GM21737 (cell line): Measurements from ENCODE around the gene MZF1.

ENCODE experiments used
- ATAC-seq: cut with Tn5 transposase; IDR thresholded peaks from one replicate; pipeline ENCODE4 v1.9.1; 2021; ENCODE audit warnings: mild to moderate bottlenecking, moderate library complexity; ENCODE audit not compliant: unreplicated experiment

The MZF1 gene

DNA sequence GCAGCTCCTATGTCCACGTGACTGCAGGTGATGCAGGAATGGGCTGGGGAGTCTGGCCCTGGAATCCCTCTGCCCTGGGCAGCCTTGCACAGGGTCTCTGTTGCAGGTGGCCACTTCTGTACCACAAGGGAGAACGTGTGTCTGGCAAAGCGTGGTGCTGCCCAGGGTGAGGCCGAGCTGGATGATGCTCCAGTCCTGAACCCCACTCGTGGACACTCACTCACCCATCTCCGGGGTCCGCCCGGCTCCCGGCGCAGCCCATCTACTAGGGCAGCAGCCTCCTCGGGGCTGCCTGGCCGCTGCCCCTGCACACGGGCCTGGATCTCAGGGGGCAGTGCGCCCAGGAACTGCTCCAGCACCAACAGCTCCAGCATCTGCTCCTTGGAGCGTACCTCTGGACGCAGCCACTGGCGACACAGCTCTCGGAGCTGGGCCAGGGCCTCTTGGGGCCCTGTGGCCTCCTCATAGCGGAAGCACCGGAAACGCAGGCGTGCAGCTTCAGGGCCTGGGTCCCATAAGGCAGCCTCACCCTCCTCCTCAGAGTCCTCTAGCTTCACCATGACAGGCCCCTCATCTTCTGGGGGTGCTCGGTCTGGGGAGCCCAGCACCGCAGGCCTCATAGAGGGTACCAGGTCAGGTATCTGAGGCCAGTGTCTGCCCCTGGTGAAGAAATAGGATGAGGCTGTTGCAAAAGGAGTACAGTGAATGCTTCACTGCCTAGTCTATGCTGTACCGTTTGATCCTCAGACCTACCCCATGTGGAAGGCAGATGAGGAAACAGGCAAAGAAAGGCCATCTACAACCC, 2.2 kb downstream of the MZF1 start:
- ATAC-seq = no peak

DNA sequence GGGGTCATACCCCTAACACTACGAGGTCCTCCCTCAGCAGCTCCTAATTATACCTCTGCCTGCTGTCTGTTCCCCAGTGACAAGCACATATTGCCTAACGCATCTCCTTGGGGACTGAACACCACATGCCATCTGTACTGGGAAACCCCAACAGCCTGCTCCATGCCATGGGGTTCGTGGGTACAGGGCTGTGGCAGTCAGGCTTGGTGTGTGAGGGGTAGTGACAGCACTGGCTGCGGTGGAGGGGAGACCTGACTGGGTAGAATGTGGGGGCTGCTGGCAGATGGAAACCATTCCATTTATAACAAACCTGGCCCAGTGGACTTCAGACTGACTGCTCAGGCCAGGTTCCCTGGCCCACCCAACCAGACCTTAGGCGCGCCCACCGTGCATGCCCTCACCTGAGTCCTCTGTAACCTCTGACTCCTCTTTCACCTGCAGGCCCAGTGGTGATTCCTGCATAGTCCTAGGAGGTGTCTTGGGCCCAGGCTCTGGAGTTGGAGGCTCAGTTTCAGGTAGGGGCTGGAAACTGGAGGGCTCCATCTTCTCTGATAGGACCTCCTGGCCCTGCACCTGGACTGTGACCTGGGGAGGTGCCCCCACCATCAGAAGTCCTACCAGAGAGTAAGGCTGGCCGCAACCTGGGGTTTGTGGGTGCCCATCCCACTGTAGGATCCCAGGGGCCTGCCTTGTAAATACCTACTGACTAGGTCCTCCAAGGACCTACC, 3.0 kb downstream of the MZF1 start:
- no peak for ATAC-seq

DNA sequence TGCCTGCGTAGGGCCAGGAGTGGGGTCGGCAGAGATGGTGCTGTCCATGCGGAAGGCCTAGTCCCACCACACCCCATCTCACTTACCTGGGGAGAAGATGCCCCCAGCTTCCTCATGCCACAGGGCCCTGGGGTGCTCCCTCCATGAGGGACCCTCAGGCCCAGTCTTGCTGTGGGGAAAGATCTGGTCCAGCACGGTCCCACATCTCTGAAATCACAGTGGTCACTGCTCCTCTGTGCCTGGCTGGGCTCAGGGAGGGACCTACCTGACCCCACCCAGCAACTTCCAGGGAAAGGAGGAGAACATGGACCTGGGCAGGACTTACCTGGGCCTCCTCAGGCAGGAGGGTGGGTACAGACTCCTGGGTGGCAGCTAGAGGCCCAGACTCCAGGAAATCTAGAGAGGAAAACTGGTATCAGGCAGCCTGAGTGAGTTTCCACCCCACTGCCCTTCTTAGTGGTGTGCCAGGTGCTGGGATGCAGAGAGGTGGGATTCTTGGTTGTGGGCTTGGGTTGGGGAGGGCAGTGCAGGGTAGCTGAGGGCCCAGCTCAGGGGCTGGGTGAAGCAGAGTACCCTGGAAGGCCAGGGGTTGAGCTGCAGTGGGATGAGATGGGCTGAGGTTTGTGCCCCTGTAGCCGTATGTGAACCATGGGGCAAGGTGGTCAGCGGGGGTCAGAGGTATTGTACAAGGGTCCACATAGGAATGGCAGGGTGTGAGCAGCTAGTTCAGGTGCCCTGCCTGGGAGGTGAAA, 3.8 kb downstream of the MZF1 start:
- no peak for ATAC-seq

DNA sequence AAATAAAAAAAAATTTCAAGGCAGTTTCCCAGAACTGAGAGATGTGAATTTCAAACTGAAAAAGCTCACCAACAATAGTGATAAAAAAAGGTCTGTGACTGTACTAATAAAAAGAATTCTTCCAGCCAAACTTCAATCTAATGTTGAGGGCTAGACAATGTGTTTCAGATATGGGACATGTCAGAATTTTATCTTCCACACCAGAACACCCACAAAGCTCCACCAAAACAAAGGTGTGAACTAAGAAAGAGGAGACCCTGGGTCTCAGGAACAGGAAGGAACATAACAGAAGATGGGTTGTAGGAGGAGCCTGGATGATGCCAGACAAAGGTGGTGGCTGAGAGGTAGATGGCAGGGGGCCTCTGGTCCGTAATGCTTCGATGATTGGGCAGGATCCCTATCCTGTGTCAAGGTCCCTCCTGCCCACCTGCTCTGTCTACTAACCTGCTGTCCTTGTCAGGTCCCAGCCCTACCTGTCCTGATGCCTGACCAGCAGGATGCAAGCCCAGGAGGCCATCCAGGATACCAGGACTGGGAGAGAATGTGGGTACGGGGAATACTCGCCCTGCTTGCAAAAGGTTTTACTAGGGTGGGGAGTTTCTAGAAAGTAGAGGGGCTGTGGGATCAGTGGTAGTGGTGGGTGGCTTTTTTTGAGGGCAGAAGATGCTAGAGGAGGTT, 4.5 kb downstream of the MZF1 start:
- no peak for ATAC-seq

DNA sequence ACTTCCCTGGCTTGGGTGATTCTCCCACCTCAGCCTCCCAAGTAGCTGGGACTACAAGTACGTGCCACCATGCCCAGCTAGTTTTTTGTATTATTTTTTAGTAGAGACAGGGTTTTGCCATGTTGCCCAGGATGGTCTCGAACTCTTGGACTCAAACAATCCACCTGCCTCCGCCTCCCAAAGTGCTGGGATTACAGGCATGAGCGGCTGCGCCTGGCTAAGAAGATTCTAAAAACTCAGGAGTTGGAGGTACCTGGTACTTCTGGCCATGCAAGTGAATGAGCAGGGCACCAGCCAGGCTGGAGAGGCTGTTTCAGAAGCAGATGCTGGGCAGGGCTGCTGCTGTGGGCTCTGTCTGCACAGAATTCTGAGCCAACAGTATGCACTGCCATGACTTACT, 6.1 kb downstream of the MZF1 start:
- ATAC-seq = no peak

DNA sequence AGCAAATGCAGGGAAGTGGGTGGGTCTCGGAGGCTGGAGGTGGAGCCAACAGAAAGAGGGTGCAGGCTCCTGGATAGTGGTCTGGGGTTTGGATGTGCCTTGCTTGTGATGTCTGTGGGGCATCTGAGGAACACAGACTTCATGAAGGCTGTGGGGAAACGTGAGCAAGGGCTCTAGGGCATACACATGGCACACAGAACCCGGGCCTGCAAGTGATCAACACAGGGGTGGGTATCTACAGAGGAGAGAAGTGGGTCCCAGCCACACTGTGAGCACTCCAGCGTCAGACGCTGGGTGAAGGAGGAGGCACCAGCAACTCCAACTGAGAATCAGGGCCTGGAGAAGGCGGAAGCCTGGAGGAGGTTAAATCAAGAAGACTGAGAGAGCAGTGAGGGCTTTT, 9.3 kb downstream of the MZF1 start:
- ATAC-seq = no peak

DNA sequence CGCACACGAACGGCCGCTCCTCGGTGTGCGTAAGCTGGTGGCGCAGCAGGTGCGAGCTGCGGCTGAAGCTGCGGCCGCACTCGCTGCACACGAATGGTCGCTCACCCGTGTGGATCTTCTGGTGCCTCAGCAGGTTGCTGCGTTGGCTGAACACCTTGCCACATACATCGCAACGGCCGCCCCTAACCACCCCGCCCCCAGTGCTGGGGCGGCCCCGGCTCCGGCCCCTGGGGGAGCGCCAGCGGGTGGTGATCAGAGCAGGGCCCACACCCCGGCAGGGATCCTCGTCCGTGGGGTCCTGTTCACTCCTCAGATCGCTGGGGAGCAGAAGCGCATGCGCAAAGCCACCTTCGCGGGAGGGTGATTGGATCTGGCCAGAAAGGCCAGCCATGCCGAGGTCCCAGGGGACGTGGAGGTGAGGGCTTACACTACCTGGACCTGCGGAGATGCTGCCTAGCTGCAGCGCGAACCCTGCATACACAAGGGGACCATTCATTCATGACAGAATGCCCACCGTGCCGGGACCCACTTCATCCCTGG, 10.0 kb downstream of the MZF1 start:
- ATAC-seq = no peak

DNA sequence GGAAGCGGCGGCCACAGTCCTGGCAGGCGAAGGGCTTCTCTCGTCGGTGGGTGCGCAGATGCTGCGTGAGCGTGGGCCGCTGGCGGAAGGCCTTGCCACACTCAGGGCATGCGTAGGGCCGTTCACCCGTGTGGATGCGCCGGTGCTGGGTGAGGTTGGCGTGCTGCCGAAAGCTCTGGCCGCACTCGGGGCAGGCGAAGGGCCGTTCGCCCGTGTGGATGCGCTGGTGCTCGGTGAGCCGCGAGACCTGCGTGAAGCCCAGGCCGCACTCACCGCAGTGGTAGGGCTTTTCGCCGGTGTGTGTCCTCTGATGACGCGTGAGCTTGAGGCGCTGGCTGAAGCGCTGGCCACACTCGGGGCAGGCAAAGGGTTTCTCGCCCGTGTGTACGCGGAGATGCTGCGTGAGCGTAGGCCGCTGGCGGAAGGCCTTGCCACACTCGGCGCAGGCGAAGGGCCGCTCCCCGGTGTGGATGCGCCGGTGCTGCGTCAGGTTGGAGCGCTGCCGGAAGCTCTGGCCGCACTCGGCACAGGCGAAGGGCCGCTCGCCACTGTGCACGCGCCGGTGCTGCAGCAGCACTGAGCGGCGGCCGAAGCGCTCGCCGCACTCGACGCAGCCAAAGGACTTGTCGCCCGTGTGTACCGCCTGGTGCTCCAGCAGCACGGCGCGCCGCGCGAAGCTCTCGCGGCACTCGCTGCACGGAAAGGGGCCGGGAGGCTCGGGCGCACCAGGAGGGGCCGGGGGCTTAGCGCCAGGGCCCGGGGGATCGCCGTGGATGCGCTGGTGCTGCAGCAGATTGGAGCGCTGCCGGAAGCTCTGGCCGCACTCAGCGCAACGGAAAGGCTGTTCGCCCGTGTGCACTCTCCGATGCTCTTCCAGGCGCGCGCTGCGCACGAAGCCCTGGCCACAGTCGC, 10.8 kb downstream of the MZF1 start:
- no peak for ATAC-seq

DNA sequence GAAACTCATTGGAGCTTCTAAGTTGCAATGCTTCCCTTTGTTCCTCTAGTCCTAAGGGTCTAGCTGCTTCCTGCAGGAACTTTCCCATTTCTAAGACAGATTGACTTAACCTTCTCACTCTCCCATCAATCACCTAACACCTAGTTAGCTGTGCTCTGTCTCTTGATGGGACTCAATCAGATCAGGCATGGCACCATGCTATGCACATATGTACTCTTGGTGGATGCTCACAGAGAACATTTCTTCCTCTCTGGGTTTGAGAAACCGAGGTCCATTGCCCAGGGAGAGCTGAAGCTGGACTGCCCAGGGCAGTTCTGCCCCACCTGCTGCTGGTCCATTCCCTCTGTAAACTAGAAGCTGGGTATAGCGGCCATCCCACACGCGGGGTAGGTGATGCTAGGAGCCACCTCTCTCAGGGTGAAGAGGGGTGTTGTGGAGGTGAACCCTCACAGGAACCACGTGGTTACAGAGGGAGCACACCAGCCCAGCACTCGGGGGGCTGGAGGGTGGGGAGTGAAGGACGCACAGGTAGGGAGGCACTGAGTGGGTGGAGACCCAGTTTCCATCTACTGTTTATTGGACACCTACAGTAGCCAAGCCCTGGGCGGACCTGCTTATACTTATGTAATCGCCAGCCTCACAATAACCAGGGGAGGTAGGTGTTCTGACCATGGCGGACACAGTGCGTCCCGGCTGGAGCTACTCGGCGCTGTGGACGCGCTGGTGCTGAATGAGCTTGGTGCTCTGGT, 11.6 kb downstream of the MZF1 start:
- ATAC-seq = no peak

DNA sequence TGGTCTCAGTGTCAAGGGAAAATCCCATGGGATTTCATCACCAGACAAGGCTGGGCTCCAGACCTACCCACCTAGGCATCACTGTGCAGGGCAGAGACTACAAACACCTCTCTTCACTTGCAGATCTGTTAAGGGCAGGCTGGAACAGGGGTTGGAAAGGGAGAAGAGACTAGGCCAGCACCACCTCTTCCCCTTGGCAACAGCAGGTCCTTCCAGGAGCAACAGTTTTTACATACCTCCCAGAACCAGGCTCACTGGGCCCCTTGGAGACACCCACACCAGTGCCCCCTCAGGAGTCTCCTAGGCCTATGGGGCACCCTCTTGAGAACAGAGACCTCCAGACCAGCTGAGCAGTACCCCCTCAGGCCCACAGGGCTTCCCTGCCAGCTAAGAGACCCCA, 12.2 kb downstream of the MZF1 start:
- ATAC-seq = no peak

DNA sequence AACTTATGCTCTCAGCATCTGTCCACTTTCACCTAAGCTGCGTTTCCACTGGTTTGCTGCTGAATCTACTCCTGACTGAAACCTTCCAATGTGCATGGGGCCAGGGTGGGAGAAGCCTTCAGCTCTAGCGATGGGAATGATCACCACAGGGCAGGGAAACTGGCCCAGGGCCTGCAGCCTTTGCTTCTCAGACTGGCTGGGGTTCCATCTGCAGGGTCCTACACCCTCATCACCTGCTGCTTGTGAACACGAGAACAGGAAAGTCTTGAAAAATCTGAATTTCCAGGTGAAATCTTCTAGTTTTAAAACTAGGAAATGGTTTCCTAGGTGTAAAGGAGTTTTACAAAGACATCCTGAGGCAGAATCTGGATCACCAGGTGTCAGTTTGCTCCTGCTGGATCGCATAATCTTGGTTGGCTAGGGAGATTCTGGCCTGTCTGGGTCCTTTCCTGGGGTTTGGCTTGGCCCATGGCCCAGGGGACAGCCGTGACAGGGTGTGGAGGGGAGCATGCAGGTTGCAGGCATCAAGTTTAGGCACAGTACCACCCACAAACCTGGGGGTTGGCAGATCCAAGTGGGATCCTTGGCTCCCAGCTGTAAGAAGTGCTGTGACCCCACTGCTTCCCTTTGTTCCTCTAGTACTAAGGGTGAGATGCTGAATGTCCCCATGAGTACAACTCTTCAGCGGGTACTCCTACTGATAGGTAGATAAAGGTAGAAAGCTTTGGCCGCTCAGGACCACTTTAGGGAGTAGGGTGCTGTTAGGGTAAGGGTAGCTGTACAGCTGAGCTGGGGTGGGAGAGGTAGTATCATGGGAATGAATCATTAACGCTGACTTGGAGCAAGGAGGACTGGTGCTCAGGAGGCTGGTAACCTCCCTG, 12.9 kb downstream of the MZF1 start:
- ATAC-seq = no peak

DNA sequence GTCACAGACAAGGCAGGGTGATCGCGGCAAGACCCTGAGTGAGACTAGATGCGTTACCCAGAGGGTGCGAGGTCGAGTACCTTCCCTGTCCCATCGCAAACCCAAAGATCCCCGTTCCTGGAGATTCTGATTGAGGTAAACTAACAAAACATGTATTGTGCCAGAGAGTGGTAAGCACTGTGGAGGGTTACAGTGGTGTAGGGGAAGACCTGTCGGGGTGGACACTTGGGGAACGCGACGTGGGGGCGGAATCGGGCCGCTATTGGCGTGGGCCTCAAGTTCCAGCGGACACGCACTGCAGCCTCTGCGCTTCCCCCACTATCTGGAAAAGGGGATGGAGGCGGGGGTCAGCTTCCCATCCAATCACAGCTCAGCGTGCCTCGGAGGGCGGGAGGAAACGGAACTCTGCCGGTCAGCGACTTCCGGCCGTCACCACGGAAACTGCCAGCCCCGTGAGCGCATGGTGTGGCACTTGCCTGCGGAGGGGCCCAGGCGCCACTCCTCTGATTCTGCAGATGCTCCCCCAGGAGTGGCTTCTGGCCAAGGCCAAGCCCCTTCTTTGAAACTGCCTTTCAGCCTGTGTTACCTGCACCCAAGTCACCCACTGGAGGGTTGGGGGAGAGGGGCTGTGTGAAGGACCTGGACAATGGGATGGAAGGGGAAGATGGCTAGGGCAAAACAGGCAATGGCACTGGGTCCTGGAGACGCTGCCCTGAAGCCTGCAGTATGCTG, 13.7 kb downstream of the MZF1 start:
- no peak for ATAC-seq

DNA sequence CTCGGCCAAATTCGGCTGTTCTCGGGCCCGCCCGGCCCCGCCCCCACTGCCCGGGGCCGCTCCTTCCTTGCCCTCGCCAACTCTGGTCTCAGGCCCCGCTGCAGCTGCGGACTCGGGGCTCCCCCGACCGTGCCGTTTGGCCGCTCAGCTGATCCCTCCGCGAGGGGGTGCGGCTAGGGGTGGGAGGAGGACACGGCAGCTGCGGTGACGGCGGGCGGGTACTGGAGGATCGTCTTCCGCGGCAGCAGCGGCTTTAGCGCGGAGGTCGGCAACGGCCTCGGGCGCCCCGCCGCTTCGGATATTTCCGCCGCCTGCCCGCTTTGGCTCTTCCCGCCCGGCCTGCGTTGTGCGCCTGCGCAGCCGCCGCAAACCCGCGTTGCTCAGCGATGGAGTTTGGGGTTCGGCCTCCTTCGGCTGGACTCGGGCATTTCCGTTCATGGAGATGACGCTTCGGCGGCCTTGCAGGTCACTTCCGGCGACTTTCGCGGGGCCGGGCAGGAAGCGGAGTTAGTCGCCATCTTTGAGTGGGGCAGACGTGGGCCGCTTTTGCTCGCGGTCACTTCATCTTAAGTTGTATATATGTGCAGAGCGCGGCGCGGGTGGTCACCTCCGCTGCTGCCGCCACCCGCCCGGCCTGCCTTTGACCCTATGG, 14.4 kb downstream of the MZF1 start:
- peak; percentile 55 for ATAC-seq

DNA sequence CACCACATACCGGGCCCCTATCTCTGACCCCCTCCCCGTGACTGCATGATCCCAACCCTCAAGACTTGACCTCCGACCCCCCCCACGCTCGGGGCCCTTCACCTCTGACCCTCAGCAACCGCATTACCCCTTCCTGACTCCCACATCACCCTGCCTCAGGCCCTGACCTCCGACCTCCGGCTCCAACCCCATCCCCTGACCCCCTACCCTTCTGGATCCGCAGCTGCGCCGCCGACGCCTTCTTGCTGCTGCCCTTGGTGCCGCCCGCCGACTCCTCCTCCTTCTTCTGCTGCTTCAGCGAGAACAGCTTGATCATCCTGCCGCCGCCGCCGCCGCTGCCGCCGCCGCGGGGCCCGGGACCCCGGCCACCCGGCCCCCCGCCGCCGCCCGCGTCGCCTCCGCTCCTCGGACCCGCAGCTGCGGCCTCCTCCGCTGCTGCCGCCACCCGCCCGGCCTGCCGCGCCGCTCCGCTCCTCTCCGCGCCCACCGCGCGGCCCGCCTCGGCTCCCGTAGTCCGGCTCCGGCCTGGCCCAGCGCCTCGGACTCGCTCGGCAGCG, 15.0 kb downstream of the MZF1 start, which contains the start of gene UBE2M:
Gene UBE2M (minus strand): TSS at position 546 of the 557 bp plus-strand sequence. CDS start 230 bp downstream, at position 316.
- peak; percentile 0 for ATAC-seq

DNA sequence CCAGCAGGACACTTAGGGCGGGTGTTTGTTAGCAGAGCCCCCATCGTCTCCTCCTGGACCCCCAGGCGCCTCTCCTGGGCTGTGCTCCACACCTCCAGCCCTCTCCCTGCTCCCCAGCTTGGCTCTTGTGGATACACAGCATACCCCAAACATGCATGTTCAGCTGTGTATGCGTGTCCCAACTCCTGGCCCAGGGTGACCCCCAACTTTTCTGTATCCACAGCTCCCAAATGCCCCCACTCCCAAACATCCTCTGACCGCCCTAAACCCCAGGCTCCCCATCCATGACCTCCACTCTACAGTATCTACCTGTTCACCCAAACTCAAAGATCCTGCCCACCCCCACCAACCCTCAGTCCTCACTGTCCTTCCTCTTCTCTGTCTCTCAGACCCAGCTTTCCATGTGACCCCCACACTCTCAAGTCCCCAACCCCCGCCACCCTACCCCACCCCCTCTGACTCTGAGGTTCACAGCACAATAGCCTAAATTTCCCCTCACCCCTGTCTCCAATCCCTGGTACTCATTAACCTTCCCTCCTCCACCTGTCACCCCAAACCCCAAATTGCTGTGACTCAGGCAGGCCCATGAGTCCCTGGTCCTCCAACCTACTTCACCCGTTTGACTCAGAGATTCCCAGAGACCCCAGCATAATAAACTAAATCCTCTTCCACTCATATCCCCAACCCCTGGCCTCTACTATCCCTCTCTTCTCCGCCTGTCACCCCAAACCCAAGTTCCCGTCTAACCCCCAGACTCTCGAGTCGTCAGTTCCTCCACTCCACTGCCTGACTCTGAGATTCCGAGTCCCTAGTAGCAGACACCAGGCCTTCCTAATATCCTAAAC, 15.7 kb downstream of the MZF1 start:
- no peak for ATAC-seq
